Gastroesophageal sphincter (tissue), 3 donors: ENCODE results near the gene ACP4.

Experiments used
- POLR2AphosphoS5 ChIP-seq: sonication (generic); formaldehyde crosslinking; IDR thresholded peaks from one replicate; pipeline ENCODE4 v1.6.1; 2017; ENCODE audit warnings: antibody characterized with exemption
- TF ChIP-seq, protein P1 (sequence below), 4 experiments: fragments of 200-600 bp in 2 of 4; fragments of 450-650 bp in 2 of 4; sonication (generic) in 1 of 4; IDR thresholded peaks; one replicate each; pipeline ENCODE4 v1.5.1; 2017 to 2019; ENCODE audit warnings: antibody characterized with exemption in 4 of 4, mild to moderate bottlenecking in 2 of 4, moderate library complexity in 2 of 4

DNA sequence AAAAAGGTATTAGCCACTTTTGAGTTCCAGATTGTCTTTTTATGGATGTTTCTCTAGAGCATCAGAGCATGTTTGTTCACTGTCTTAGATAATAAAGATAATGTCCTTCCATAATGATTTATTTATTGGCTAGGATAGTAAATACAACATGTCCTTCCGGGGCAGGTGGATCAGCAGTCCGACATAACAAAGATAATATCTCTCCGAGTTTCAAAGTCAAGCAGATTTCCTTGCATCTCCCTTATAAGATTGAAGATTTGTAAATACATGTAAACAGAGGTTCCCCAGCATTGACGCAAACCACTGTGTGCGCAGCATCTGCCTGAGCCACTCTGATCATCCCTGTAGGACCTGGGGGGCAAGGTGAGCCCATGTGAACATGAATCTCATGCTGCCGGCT lies 51.9 kb downstream of the ACP4 start:
- TF ChIP-seq, protein P1, sequence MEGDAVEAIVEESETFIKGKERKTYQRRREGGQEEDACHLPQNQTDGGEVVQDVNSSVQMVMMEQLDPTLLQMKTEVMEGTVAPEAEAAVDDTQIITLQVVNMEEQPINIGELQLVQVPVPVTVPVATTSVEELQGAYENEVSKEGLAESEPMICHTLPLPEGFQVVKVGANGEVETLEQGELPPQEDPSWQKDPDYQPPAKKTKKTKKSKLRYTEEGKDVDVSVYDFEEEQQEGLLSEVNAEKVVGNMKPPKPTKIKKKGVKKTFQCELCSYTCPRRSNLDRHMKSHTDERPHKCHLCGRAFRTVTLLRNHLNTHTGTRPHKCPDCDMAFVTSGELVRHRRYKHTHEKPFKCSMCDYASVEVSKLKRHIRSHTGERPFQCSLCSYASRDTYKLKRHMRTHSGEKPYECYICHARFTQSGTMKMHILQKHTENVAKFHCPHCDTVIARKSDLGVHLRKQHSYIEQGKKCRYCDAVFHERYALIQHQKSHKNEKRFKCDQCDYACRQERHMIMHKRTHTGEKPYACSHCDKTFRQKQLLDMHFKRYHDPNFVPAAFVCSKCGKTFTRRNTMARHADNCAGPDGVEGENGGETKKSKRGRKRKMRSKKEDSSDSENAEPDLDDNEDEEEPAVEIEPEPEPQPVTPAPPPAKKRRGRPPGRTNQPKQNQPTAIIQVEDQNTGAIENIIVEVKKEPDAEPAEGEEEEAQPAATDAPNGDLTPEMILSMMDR (IDR thresholded peaks at IDR 0.05), result no peak
- no peak for TF ChIP-seq POLR2AphosphoS5
